PFSK-1 (cell line): ENCODE measurements around the gene HMHB1.

Experiments used
- FOXP2 ChIP-seq: optimal IDR thresholded peaks from 2 replicates; pipeline ENCODE3; 2011; ENCODE audit warnings: borderline replicate concordance, control low read depth, inconsistent platforms; ENCODE audit not compliant: insufficient read depth; ENCODE audit errors: extremely low read length, extremely low read depth
- POLR2AphosphoS5 ChIP-seq: IDR thresholded peaks from 2 replicates; pipeline ENCODE4 v1.6.1; 2012; ENCODE audit warnings: low read depth, mild to moderate bottlenecking, control low read depth, low read length, moderate library complexity
- REST ChIP-seq, 2 experiments: IDR thresholded peaks; 2 replicates each; pipeline versions ENCODE4 v1.6.1 to v1.8.0; 2011 to 2012; ENCODE audit warnings: low read depth in 2 of 2, low read length in 2 of 2, control low read depth in 1 of 2, inconsistent platforms in 1 of 2, mild to moderate bottlenecking in 1 of 2, moderate library complexity in 1 of 2; ENCODE audit not compliant: insufficient read depth in 1 of 2
- SIN3A ChIP-seq: IDR thresholded peaks from 2 replicates; pipeline ENCODE4 v1.6.1; 2012; ENCODE audit warnings: mild to moderate bottlenecking, low read length, moderate library complexity, borderline replicate concordance; ENCODE audit not compliant: insufficient read depth
- TAF1 ChIP-seq: IDR thresholded peaks from 2 replicates; pipeline ENCODE4 v1.6.1; 2012; ENCODE audit warnings: low read length, control low read depth, borderline replicate concordance; ENCODE audit not compliant: insufficient read depth

Gene HMHB1

GRCh38 chr5:143806579-143806978 is 5.4 kb upstream of the HMHB1 start:
- TF ChIP-seq FOXP2, result no peak
- no peak for TF ChIP-seq SIN3A
- TF ChIP-seq REST (IDR thresholded peaks at IDR 0.05; ENCODE audit: insufficient read depth in 1 of 2, low read depth in 2 of 2, low read length in 2 of 2), result no peak
- no peak for TF ChIP-seq POLR2AphosphoS5
- no peak for TF ChIP-seq TAF1

GRCh38 chr5:143807401-143807800 is 4.6 kb upstream of the HMHB1 start:
- no peak for TF ChIP-seq TAF1
- TF ChIP-seq POLR2AphosphoS5, result no peak
- no peak for TF ChIP-seq FOXP2
- TF ChIP-seq SIN3A, result no peak
- no peak for TF ChIP-seq REST (IDR thresholded peaks at IDR 0.05; ENCODE audit: insufficient read depth in 1 of 2, low read depth in 2 of 2, low read length in 2 of 2)

GRCh38 chr5:143819716-143820115 is 7.8 kb downstream of the HMHB1 start:
- TF ChIP-seq FOXP2 (no peak), SIN3A (no peak), REST (IDR thresholded peaks at IDR 0.05; ENCODE audit: insufficient read depth in 1 of 2, low read depth in 2 of 2, low read length in 2 of 2) (no peak), TAF1 (no peak), POLR2AphosphoS5 (no peak)

- TF ChIP-seq SIN3A (no peak), TAF1 (no peak), POLR2AphosphoS5 (no peak), FOXP2 (no peak), REST (IDR thresholded peaks at IDR 0.05; ENCODE audit: insufficient read depth in 1 of 2, low read depth in 2 of 2, low read length in 2 of 2) (no peak)
Observed at GRCh38 chr5:143820451-143820850, 8.5 kb downstream of the HMHB1 start.
